SK-N-SH treated with all-trans-retinoic acid at 6 μM for 48 hours (cell line): ENCODE results near the gene SMYD3.

ENCODE experiments used
- ATAC-seq: fragments of 200-7000 bp; cut with Tn5 transposase; 3 replicates; pipeline ENCODE4 v1.9.1; 2020; ENCODE audit warnings: mild to moderate bottlenecking, moderate library complexity
- ARNTL ChIP-seq: fragments of 450-650 bp; formaldehyde crosslinking; IDR thresholded peaks from 2 replicates; pipeline ENCODE4 v1.5.0; 2020; ENCODE audit warnings: low read depth, mild to moderate bottlenecking, moderate library complexity, borderline replicate concordance
- BACH2 ChIP-seq: fragments of 250-450 bp; sonication (Bioruptor Pico); IDR thresholded peaks from 2 replicates; pipeline ENCODE4 v1.9.0; 2021; ENCODE audit warnings: mild to moderate bottlenecking, borderline replicate concordance
- CREB5 ChIP-seq: fragments of 250-450 bp; sonication (Bioruptor Pico); IDR thresholded peaks from 2 replicates; pipeline ENCODE4 v1.5.1; 2020; ENCODE audit warnings: low read depth, mild to moderate bottlenecking, moderate library complexity
- CSDC2 ChIP-seq: fragments of 250-450 bp; sonication (Bioruptor Pico); IDR thresholded peaks from 2 replicates; pipeline ENCODE4 v1.5.0; 2020; ENCODE audit warnings: mild to moderate bottlenecking, moderate library complexity
- ESRRG ChIP-seq: fragments of 250-450 bp; sonication (Bioruptor Pico); IDR thresholded peaks from 2 replicates; pipeline ENCODE4 v1.6.1; 2021; ENCODE audit warnings: mild to moderate bottlenecking
- GLIS3 ChIP-seq: fragments of 250-450 bp; sonication (Bioruptor Pico); IDR thresholded peaks from 2 replicates; pipeline ENCODE4 v1.5.0; 2020; ENCODE audit warnings: mild to moderate bottlenecking, moderate library complexity
- ISL1 ChIP-seq: fragments of 250-450 bp; sonication (Bioruptor Pico); IDR thresholded peaks from 2 replicates; pipeline ENCODE4 v2.1.2; 2022; ENCODE audit warnings: mild to moderate bottlenecking, moderate library complexity
- OSR1 ChIP-seq: fragments of 250-450 bp; sonication (Bioruptor Pico); IDR thresholded peaks from 2 replicates; pipeline ENCODE4 v1.8.0; 2022; ENCODE audit warnings: moderate library complexity, mild to moderate bottlenecking, inconsistent platforms
- PATZ1 ChIP-seq: fragments of 250-450 bp; sonication (Bioruptor Pico); IDR thresholded peaks from 2 replicates; pipeline ENCODE4 v1.8.0; 2020; ENCODE audit warnings: mild to moderate bottlenecking, moderate library complexity, borderline replicate concordance
- POU6F1 ChIP-seq: fragments of 250-450 bp; sonication (Bioruptor Pico); IDR thresholded peaks from 2 replicates; pipeline ENCODE4 v1.8.0; 2021; ENCODE audit warnings: low read depth, mild to moderate bottlenecking, moderate library complexity, borderline replicate concordance
- PPARA ChIP-seq: fragments of 250-450 bp; sonication (Bioruptor Pico); IDR thresholded peaks from 2 replicates; pipeline ENCODE4 v1.5.0; 2020; ENCODE audit warnings: mild to moderate bottlenecking, borderline replicate concordance
- RARB ChIP-seq: fragments of 250-450 bp; sonication (Bioruptor Pico); IDR thresholded peaks from 2 replicates; pipeline ENCODE4 v1.8.0; 2021; ENCODE audit warnings: mild to moderate bottlenecking, moderate library complexity
- SNAI2 ChIP-seq: fragments of 250-450 bp; sonication (Bioruptor Pico); IDR thresholded peaks from 2 replicates; pipeline ENCODE4 v1.5.0; 2020; ENCODE audit warnings: mild to moderate bottlenecking, moderate library complexity
- TCF4 ChIP-seq: fragments of 250-450 bp; sonication (Bioruptor Pico); IDR thresholded peaks from 2 replicates; pipeline ENCODE4 v1.8.0; 2021; ENCODE audit warnings: mild to moderate bottlenecking, moderate library complexity, borderline replicate concordance
- TOX ChIP-seq: fragments of 250-450 bp; sonication (Bioruptor Pico); IDR thresholded peaks from 2 replicates; pipeline ENCODE4 v1.8.0; 2021; ENCODE audit warnings: mild to moderate bottlenecking, moderate library complexity, borderline replicate concordance
- TSHZ2 ChIP-seq: fragments of 250-450 bp; sonication (Bioruptor Pico); IDR thresholded peaks from 2 replicates; pipeline ENCODE4 v1.5.0; 2020; ENCODE audit warnings: mild to moderate bottlenecking, moderate library complexity
- ZC3H10 ChIP-seq: fragments of 250-450 bp; sonication (Bioruptor Pico); IDR thresholded peaks from 2 replicates; pipeline ENCODE4 v1.5.1; 2021; ENCODE audit warnings: mild to moderate bottlenecking, moderate library complexity
- ZFP3 ChIP-seq: fragments of 250-450 bp; sonication (Bioruptor Pico); IDR thresholded peaks from 2 replicates; pipeline ENCODE4 v1.5.0; 2020; ENCODE audit warnings: mild to moderate bottlenecking, moderate library complexity
- ZFP30 ChIP-seq: fragments of 450-650 bp; formaldehyde crosslinking; IDR thresholded peaks from 2 replicates; pipeline ENCODE4 v1.5.0; 2022; ENCODE audit warnings: mild to moderate bottlenecking, moderate library complexity
- ZNF70 ChIP-seq: fragments of 450-650 bp; formaldehyde crosslinking; IDR thresholded peaks from 2 replicates; pipeline ENCODE4 v1.5.0; 2020; ENCODE audit warnings: mild to moderate bottlenecking, moderate library complexity

The SMYD3 gene

GRCh38 chr1:246195296-246195695 is 311.8 kb downstream of the SMYD3 start:
- TF ChIP-seq OSR1: no peak

GRCh38 chr1:246193537-246193936 is 313.5 kb downstream of the SMYD3 start:
- TF ChIP-seq OSR1: no peak
- TF ChIP-seq, all 23 proteins: peak for 0
- ATAC-seq: no peak

More at GRCh38 chr1:246195296-246195695, 311.8 kb downstream of the SMYD3 start:
- no peak for ATAC-seq

- no peak for TF ChIP-seq TSHZ2 (CRISPR knock-in tag)
- TF ChIP-seq TOX (CRISPR knock-in tag): no peak
- TF ChIP-seq SNAI2 (CRISPR knock-in tag): no peak
- TF ChIP-seq ZNF70 (CRISPR knock-in tag): no peak
- no peak for TF ChIP-seq ISL1 (CRISPR knock-in tag)
- TF ChIP-seq CREB5: no peak
- no peak for TF ChIP-seq RARB (CRISPR knock-in tag)
- no peak for TF ChIP-seq PPARA
- no peak for TF ChIP-seq ARNTL (CRISPR knock-in tag)
- TF ChIP-seq CSDC2: no peak
- no peak for TF ChIP-seq ESRRG
- TF ChIP-seq ZFP3 (CRISPR knock-in tag): no peak
- no peak for TF ChIP-seq POU6F1 (CRISPR knock-in tag)
- no peak for TF ChIP-seq PATZ1 (CRISPR knock-in tag)
- TF ChIP-seq ZFP30 (CRISPR knock-in tag): no peak
- no peak for TF ChIP-seq ZC3H10 (CRISPR knock-in tag)
- TF ChIP-seq OSR1: no peak
- ATAC-seq: no peak
These were observed 318.0 kb downstream of the SMYD3 start for GRCh38 chr1:246189126-246189525.

- no peak for ATAC-seq
- no peak for TF ChIP-seq POU6F1 (CRISPR knock-in tag)
- TF ChIP-seq GLIS3 (CRISPR knock-in tag): no peak
- TF ChIP-seq ARNTL (CRISPR knock-in tag): no peak
- TF ChIP-seq PATZ1 (CRISPR knock-in tag): no peak
- TF ChIP-seq BACH2 (CRISPR knock-in tag): no peak
- no peak for TF ChIP-seq TCF4 (CRISPR knock-in tag)
- TF ChIP-seq SNAI2 (CRISPR knock-in tag): no peak
- no peak for TF ChIP-seq CSDC2
These were observed 319.2 kb downstream of the SMYD3 start for GRCh38 chr1:246187834-246188372.
